ENCODE data around the gene MAN2B2. TPM values are rescaled to one million over a fixed set of nuclear protein-coding genes. Genes with fewer than 3 reads are reported as not detected.

Gene MAN2B2
- total RNA-seq, 1 donor from 2014 or later = 39.1 TPM

GRCh38 chr4:6573551-6573950 is 1.4 kb upstream of the MAN2B2 start:
- TF ChIP-seq CTCF (IDR thresholded peaks at IDR 0.05) = no peak
- Mint-ChIP-seq H3K27me3 (ENCODE audit: unreplicated experiment) (peaks cover 15% of the 10 kb centered on the region), H3K4me3 (ENCODE audit: unreplicated experiment) (no peak overlapping the region), H3K9me3 (ENCODE audit: unreplicated experiment) (peaks cover 3% of the 10 kb centered on the region), H3K4me1 (ENCODE audit: unreplicated experiment) (peaks cover 8% of the 10 kb centered on the region), H3K27ac (ENCODE audit: unreplicated experiment) (no peak overlapping the region), H3K36me3 (ENCODE audit: unreplicated experiment) (no peaks in the 10 kb centered on the region)
- no peak for DNase-seq (ENCODE audit: extremely low spot score, unreplicated experiment)

GRCh38 chr4:6573986-6574746 is 823 bp upstream of the MAN2B2 start:
- no peak for TF ChIP-seq CTCF (IDR thresholded peaks at IDR 0.05)
- Mint-ChIP-seq H3K4me3 (ENCODE audit: unreplicated experiment) (peak overlapping the region; percentile 83), H3K9me3 (ENCODE audit: unreplicated experiment) (no peaks in the 10 kb centered on the region), H3K4me1 (ENCODE audit: unreplicated experiment) (peaks cover 5% of the 10 kb centered on the region), H3K36me3 (ENCODE audit: unreplicated experiment) (no peaks in the 10 kb centered on the region), H3K27ac (ENCODE audit: unreplicated experiment) (peak overlapping the region; percentile 69), H3K27me3 (ENCODE audit: unreplicated experiment) (peaks cover 15% of the 10 kb centered on the region)
- no peak for DNase-seq (ENCODE audit: extremely low spot score, unreplicated experiment)

GRCh38 chr4:6575503-6576240 is 683 bp downstream of the MAN2B2 start:
- H3K9me3 Mint-ChIP-seq (ENCODE audit: unreplicated experiment) = no peaks in the 10 kb centered on the region
- H3K27ac Mint-ChIP-seq (ENCODE audit: unreplicated experiment) = no peak overlapping the region
- H3K36me3 Mint-ChIP-seq (ENCODE audit: unreplicated experiment) = peaks cover 13% of the 10 kb centered on the region
- peak overlapping the region; percentile 72 for H3K4me3 Mint-ChIP-seq (ENCODE audit: unreplicated experiment)
- peaks cover 15% of the 10 kb centered on the region for H3K27me3 Mint-ChIP-seq (ENCODE audit: unreplicated experiment)
- DNase-seq (ENCODE audit: extremely low spot score, unreplicated experiment) = no peak
- H3K4me1 Mint-ChIP-seq (ENCODE audit: unreplicated experiment) = peaks cover 5% of the 10 kb centered on the region
- no peak for TF ChIP-seq CTCF (IDR thresholded peaks at IDR 0.05)

GRCh38 chr4:6576512-6576911 is 1.5 kb downstream of the MAN2B2 start:
- H3K9me3 Mint-ChIP-seq (ENCODE audit: unreplicated experiment) = no peaks in the 10 kb centered on the region
- peaks cover 5% of the 10 kb centered on the region for H3K4me1 Mint-ChIP-seq (ENCODE audit: unreplicated experiment)
- peaks cover 9% of the 10 kb centered on the region for H3K27me3 Mint-ChIP-seq (ENCODE audit: unreplicated experiment)
- peaks cover 13% of the 10 kb centered on the region for H3K36me3 Mint-ChIP-seq (ENCODE audit: unreplicated experiment)
- no peak overlapping the region for H3K27ac Mint-ChIP-seq (ENCODE audit: unreplicated experiment)
- peak overlapping the region; percentile 66 for H3K4me3 Mint-ChIP-seq (ENCODE audit: unreplicated experiment)
- TF ChIP-seq CTCF (IDR thresholded peaks at IDR 0.05) = no peak
- no peak for DNase-seq (ENCODE audit: extremely low spot score, unreplicated experiment)

- peak overlapping the region; percentile 40 for H3K4me3 Mint-ChIP-seq (ENCODE audit: unreplicated experiment)
- peaks cover 5% of the 10 kb centered on the region for H3K27me3 Mint-ChIP-seq (ENCODE audit: unreplicated experiment)
- no peak for DNase-seq (ENCODE audit: extremely low spot score, unreplicated experiment)
- peaks cover 13% of the 10 kb centered on the region for H3K36me3 Mint-ChIP-seq (ENCODE audit: unreplicated experiment)
- no peak overlapping the region for H3K27ac Mint-ChIP-seq (ENCODE audit: unreplicated experiment)
- TF ChIP-seq CTCF (IDR thresholded peaks at IDR 0.05) = no peak
- peaks cover 5% of the 10 kb centered on the region for H3K4me1 Mint-ChIP-seq (ENCODE audit: unreplicated experiment)
- no peaks in the 10 kb centered on the region for H3K9me3 Mint-ChIP-seq (ENCODE audit: unreplicated experiment)
These were observed 1.9 kb downstream of the MAN2B2 start for GRCh38 chr4:6576932-6577331.
